Activated CD4-positive, alpha-beta T cell treated with anti-CD3 and anti-CD28 coated beads, Interleukin-10, Interleukin-2, amounts not matched to agents 100 ng/mL and 50 ng/mL, durations not matched to agents 16 hours and 8 hours (primary cell): ENCODE data around the gene LSAMP.
"Not testable (repeated sequence)": the region's sequence is repeated elsewhere in the genome, so short reads cannot be mapped to it uniquely, and the experiment has no call there.

Source experiments
- DNase-seq: peaks from one replicate; pipeline ENCODE4 v3.0.0-alpha.2; 2020

The LSAMP gene

DNA sequence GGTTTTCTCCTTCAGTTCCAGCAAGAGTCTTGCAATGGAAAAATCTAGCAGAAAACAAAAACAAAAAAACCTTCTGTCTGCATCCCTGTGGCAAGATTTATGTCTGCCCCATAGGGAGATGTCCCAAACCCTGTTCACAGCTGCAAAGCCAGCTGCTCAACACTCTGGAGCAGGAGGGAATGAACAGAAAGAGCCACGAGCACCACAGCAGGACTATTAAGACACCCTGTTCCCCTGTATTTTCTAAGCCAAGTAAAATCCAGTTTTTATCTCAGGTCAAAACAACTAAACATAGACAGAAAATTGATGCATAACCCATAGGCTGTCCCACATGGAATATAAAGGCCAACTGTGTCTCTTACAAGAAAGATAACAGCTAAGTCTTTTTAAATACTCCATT, 357.9 kb downstream of the LSAMP start:
- DNase-seq = no peak

DNA sequence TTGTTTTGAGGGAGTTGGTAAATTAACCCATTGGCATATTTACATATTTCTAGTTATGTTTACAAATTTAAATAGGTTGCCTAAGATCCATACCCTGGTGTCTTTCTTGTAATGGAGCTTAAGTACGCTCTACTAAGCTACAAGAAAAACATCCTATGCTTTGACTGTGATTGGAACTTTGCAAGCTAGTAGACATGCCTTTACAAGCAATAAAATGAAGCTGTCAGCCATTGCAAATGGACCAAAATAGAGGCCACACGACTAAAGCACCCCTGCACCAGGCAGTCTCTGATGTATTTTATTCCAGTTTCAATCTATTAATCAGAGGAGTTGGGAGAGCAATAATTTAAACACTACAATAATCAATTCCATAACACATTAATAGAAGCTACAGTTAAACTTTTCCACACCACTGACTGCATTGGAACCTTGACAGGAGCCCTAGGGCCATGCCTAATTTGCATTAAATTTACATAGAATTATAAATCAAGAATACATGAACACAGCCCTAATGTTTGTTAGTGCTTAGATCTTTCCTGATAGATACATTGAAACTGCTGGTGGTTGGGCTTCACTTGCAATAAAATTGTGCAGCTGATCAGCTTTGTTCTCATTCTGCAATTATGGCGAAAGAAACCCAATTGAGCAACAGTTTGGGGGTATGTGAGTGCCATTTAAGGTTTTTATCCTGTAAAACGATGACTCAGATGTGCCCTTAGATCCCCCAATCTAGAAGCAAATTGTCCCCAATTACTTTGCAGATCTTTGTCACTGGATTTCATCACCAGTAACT, 360.1 kb downstream of the LSAMP start:
- DNase-seq = no peak

DNA sequence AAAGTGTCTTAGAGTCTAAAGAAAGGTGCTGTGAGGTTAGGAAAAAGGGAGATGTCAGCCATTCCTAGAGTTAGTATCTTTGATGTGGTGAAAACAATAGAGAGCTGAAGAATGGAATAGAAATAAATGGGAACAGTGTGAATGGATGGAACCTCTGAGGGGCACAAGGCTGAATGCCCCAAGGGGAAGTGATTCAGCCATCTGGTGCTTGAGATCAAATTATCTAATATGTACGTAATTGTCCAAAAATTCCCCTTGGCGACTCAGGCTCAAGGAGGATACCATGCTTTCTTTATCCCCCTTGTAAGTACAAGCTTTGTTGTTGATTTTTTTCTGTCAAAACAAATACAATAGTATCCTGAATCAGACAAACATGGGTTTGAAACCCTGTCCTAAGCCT, 361.6 kb downstream of the LSAMP start:
- no peak for DNase-seq

DNA sequence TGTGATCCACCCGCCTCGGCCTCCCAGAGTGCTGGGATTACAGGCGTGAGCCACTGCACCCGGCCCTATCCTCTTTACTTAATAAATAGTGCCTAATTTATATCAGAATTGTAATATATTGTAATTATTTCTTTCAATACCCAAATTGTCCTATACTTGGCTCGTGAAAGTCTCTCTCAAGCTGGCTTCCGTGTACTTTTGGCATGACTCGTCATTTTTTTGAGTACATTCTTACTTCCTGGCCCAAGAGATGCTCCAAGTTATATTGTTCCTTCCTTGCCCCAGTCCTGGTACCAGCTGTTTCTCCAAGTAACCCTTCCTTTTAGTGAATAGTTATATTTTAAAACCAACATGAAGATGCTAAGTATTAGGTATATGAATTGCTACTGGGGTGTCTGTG, 366.7 kb downstream of the LSAMP start:
- DNase-seq = no peak

DNA sequence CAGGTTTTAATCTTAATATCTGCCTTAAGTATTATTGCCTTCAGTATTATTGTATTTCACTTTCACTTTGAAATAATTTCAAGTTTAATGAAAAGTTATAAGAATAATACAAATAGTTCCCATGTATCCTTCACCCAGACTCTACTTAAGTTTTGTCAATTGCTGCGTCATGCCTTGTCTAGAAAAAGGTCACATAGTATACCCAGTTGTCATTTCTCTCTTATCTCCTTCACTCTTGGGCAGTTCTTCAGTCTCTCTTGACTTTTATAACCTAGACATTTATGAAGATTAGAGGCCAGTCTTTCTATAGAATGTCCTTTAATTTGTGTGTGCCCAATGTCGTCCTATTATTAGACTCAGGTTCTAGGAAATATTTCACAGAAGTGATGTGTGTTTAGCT, 367.7 kb downstream of the LSAMP start:
- DNase-seq = no peak

DNA sequence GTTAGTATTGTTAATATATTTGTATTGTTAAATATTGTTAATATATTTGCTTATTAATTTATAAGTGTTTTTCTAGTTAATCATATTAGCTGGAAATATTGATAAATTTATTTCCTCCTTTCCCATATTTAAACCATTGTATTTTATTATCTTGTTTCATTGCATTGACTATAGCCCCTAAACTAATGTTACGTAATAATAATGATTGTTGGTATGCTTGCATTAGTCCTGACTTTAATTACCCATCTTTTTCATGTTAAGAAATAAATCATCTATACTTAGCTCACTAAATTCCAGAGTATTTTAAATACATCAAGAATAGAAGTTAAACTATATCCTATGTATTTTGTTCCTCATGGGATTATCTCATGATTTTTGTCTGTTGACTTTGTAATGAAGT, 368.2 kb downstream of the LSAMP start:
- DNase-seq = no peak

DNA sequence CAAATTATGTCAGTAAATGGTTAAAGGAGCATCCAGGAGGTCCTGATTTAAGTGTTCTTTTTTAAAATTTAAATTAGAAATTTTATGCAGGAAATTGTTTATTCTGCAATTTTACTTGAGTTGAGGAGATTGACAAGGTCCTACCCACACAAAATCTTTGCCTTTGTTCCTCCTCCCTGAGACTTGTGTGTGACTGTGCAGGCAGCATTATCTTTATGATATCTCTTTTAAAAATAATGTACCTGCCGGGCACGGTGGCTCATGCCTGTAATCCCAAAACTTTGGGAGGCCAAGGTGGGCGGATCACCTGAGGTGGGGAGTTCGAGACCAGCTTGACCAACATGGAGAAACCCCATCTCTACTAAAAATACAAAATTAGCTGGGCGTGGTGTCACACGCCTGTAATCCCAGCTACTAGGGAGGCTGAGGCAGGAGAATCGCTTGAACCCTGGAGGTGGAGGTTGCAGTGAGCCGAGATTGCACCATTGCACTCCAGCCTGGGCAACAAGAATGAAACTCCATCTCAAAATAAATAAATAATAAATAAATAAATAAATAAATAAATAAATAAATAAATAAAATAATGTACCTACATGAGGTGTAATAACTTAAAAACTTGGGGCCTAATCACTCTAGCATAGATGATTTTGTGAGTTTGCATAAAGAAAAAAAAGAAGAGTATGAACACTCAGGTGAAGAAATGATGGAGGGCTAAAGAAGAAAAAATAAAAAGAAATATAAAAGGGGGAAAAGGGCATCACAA, 374.6 kb downstream of the LSAMP start:
- DNase-seq = not testable (repeated sequence)

DNA sequence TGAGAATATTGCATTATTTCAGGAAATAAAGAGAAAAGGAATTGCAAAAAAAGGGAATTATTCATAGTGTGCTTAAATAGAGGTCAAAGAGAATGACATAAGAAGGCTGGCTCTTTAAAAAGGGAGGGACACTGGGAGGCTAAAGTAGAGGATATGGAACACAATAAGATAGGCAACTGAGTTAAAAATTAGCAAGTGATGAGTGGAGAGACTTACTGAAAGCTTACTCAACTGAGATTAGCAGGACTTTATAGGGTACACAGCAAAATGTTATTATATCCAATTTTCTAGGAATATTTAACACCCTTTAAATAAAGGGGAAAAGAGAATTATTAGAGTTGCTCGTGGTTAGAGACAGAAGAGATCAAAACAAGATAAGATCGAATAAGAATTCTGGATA, 375.2 kb downstream of the LSAMP start:
- no peak for DNase-seq

DNA sequence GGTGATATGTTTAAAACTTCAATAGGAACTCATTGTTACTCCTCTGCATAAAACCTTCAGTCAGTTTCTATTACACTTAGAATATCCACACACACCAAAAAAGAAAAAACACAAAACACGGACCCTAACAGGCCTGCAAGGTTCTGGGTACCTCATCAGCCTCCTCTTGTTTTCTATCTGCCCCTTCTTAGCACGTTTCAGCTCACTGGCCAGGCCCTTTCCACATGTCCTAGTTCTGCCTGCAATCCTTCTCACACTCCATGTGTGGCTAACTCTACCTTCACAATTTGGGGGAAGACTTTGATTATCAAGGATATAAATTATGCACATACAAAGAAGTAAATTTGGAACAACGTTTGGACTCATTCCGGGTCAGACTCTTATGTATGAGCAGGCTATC, 376.3 kb downstream of the LSAMP start:
- no peak for DNase-seq

DNA sequence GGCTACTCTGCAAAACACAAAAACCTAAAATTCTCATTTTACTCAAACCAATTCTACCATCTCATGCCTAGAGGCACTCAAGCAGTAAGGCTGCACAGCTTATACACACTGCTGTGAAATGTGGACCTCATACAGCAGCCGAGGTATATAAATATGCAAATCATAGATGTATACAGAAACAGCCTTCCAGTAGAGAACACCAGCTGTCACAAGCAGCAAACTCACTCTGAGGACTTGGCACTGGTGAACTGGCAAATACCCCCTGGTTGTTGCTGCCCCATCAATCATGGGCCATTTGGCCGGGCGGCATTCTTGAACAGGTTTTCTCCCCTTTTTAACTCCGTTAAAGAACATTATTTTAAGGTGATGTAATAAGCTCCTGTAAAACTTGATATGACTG, 378.0 kb downstream of the LSAMP start:
- DNase-seq = no peak

DNA sequence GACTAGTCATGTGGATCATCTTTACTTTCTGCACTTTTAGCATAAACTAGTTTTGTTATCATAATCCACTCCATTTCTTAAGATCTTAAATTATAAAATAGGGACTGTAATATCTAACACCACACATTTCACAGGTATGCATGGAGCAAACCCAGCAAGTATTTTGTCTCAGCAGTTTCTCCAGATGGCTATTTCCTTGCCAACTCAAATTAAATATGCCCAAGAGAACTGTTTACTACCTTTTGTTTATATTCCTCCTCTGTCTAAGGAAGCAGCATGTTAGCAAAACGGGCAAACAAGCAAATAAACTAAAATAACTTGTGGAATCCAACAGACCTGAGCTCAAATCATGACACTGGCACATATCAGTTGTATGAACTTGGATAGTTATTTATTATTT, 379.8 kb downstream of the LSAMP start:
- no peak for DNase-seq

DNA sequence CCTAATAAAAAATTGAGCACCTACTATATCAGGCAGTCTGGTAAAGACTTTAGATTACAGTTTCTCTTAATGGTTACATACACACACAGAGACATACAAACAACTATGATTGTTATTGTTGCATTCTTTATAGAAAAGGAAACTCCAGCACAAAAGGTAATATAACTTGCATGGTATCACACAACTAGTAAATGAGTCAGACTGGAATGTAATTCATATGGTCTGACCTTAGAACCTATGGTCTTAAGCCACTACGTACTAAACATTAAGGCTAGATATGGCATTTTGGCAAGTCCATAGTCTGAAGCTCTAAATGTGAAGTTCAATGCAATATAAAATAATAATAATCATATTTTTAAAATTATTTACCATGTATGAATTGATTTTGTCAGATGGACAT, 380.6 kb downstream of the LSAMP start:
- no peak for DNase-seq

DNA sequence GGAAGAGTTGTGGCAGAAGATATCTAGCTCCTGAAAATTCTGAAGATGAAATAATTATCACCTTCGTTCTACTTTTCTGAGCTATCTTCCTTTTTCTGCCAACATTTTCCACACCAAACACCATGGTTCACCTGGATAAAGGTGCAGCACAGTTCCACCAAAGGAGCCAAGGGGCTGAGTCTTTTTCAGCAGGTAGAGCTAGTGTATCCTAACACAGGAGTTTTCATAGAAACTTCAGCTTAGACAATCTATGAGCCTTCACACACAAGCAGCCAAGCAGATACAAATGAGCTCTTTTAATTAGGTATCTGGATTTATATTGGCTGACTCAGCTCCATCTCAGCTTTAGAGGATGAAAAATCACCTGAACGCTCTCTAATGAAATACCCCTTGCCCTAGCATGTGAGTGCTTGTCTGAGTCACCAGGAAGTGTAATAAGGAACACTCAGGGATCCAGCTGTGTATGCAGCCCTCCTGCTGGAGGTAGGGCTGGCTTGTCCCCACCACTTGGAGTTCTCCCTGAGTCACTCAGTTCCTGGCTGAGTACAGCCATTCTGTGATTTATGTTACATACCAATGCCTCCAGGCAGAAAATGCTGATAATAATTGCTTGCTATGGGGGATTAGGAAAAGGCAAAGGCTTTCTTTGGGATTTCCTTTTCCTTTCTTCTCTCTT, 385.7 kb downstream of the LSAMP start:
- no peak for DNase-seq

DNA sequence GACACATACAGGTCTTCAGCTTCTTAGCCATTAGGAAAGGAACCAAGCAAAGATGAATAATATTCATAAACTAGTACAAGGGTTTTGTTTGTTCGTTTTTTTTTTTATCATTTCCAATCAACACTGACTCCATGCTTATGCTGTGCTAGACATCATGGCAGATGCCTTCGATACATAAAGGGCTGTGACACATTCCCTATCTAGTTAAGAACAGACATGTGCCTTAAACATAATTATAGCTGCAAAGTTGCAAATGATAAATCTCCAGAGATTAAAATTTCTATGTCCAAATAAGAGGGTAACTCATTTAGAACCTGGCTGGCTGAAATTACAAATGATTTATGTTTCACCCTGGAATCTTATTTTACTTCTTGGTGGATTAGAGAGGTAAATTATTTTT, 386.4 kb downstream of the LSAMP start:
- no peak for DNase-seq

DNA sequence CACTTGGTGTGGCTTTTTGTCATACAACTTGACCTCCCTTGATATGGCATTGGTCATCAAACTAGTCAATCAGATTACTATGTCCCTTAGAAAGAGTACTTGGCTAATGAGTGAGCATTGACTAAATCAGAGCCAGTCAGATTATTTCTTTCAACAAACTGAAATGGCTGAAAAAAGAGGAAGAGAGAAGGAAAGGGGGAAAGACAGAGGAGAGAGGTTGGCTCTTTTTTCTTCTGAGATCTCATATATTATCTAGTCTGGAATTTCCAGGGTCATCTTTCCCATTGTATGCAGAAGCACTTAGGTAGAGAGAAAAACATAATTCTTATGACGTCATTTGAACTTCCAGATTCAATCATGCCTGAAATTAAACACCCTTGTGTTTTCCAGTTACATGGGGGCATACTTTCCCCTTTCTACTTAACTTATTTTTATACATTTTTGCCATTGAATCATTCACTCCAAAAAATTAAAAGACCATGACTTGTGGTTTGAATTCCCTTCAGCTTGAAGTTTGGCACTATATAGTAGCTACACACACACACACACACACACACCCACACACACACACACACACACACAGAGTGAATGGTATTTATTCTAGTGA, 387.8 kb downstream of the LSAMP start:
- DNase-seq = no peak

DNA sequence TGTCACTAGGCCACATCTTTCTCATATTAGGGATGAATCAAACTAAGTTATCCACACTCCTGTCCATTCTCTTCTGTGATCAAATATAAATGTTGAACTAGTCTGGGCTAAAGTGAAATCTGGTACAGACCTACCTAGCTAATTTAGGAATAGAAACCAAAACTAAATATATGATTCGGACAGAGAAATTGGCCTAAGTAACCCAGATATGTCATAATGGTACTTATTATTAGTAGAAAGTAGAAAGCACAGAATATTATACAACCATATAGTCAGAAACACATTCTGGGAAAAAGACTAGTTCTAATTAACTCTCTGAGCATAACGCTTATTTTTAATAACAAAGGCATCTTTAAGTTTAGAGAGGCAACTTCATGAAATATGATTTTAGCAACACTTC, 389.0 kb downstream of the LSAMP start:
- DNase-seq = no peak

DNA sequence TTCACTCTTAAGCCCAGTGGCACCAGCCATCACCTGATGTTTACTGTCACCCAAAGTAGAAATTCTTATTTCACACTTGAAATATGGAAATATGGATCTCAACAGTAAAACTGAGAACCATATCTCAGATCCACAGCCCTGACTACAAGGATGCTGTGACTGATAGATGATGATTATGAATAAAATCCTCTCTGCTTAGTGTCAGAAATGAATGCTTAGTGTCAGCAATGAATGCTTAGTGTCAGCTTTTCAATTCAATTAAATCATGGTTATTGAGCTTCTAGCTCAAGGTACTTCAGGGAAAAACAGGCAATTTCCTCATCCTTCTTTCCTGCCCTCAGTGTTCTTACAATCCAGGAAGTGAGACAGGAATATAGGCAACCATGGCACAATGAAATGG, 392.3 kb downstream of the LSAMP start:
- DNase-seq = no peak

DNA sequence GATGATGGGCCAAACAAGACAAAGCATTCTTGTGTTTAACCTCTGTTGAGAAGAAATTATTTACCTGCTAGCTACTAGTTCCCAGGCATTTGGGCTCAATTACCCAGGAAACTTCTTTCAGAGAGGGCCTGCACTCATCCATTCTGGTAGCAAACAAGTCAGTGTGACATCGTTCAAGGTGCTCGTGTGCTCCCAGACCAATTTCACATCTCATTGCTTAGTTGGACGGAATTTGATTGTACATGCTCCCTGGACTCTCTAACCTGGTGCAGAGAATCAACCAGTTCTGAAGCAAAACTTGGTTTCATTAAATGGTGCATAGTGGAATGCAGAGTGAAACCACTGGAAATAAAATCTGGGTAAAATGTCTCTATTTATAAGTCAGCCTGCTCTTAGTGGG, 392.7 kb downstream of the LSAMP start:
- DNase-seq = no peak

DNA sequence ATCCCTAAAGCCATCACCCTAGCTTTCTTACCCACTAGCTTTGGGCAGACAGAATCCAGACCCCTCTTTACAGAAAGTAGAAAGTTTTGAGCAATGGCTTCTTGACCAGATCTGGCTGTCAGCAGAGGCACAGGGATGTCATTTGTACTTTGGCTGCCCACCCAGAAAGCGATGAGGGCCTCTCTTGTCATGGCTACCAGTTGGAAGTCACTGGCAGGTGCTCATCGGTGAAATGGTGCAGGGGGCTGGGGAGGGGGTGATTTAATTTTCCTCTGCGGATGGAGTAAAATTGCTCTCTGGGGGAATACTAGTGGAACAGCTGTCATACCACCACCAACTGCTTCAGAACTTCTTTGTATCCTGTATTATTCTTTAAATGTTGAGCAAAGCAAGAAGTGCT, 393.7 kb downstream of the LSAMP start:
- no peak for DNase-seq

DNA sequence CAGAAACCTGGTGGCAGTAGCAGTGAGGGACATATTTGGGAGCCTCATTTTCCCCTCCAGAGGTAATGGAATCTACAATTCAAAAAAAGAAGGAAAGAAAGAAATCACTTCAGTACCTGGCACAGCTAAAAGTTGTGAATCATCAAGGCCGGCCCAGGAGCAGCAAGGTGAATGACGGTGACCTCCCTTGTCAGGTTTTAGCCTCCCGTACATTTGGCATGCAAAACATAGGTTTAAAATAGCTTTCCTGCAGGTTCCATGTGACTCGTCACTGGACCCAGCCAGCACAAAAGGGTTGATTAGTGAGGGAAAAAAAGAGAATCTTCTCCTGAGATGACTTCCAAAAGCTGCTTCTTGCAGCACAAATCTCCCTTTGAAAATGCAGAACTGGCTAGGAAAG, 394.2 kb downstream of the LSAMP start:
- DNase-seq = no peak

DNA sequence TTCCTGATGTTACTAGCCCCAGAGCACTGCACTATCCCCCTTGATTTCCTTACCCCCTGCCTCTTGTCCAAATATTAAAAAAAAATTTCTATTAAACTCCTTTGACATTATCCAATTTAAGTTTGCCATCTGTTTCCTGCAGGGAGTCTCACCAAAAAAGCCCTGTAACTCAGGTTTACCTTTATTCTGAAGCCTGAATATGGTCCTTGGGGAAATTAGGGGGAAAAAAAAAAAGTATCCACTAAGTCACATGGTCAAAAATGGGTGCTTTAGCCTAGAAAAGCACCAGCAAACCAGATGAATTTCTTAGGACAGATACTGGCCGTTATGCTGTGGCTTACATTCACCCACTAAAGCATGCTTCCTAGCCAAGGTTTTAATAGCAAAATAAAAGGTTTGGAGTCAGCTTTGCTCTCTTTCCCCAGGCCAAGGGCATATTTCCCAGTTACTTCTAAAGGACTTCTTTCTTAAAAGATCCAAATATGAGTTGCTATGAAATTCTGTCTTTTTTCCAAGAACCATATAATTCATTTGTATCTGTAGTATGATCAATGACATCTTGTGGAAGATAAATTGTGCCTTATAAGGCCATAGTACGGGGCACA, 394.9 kb downstream of the LSAMP start:
- DNase-seq = no peak

DNA sequence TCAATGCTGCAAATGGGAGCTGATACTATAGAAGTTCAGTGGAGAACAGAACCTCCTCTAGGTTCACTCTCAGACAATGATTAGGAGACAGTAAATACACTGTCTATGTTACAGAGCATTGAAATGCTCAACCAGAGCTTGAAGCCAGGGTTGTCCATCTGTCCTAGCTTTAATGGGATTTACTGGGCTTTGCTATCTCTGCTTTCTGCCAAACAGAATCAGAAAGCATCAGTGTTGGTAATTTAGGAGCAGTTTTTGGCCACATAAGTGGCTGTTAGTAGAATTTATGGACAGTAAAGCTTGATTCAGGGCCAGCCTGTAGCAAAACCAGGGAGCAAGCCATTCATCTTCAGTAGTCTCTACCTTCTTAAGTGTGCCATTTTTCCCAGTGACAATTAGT, 396.3 kb downstream of the LSAMP start:
- DNase-seq = no peak

DNA sequence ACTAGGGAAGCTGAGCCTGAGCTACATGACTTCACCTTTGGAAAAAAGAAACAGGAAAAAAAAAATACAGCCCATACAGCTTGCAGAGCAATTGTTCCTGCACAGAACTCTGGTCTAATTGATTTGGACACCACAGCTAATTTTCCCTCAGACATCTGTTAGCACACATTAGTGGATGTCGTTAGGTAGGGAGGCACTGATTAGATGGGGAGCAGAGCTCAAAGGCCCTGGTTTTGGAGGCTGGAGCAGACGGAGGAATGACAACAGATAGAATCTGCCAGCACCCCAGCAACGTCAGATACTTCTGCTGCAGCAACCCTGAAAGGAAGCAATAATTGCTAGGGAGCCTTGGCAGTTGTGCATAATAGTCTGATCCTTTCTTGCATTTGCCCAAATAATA, 398.9 kb downstream of the LSAMP start:
- DNase-seq = no peak
